Gastrocnemius medialis (tissue), 4 donors: ENCODE measurements around the gene PDZRN3.

ENCODE experiments used
- POLR2A ChIP-seq, 2 donors: fragments of 450-650 bp; IDR thresholded peaks; one replicate each; pipeline ENCODE4 v1.6.1; 2017; ENCODE audit warnings: antibody characterized with exemption in 2 of 2, mild to moderate bottlenecking in 2 of 2, moderate library complexity in 2 of 2
- TF ChIP-seq, protein P1 (sequence below), 5 experiments: fragments of 450-650 bp in 3 of 5; fragments of 200-600 bp in 2 of 5; sonication (generic) in 2 of 5; IDR thresholded peaks in 4 of 5; conservative IDR thresholded peaks in 1 of 5; 1 replicate in 4 of 5; 2 replicates in 1 of 5; pipeline ENCODE4 v1.5.1; 2016 to 2019; ENCODE audit warnings: antibody characterized with exemption in 5 of 5, mild to moderate bottlenecking in 3 of 5, moderate library complexity in 3 of 5

DNA sequence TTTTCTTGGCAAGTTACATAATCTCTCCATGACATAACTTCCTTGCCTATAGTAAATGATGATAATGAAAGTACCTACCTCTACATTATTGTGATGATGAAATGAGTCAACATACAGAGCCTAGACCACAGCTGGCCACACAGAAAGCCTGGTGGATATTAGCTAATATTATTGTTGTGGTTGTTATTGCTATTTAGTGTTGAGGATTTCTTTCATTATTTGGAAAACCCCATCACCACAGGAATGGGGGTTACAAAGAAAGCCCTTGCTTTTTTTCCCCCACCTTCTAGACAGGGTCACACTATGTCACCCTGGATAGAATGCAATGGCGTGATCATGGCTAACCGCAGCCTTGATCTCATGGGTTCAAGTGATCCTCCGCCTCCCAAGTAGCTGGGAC, 125.0 kb downstream of the PDZRN3 start:
- no peak for TF ChIP-seq POLR2A (IDR thresholded peaks at IDR 0.05)
- TF ChIP-seq, protein P1, sequence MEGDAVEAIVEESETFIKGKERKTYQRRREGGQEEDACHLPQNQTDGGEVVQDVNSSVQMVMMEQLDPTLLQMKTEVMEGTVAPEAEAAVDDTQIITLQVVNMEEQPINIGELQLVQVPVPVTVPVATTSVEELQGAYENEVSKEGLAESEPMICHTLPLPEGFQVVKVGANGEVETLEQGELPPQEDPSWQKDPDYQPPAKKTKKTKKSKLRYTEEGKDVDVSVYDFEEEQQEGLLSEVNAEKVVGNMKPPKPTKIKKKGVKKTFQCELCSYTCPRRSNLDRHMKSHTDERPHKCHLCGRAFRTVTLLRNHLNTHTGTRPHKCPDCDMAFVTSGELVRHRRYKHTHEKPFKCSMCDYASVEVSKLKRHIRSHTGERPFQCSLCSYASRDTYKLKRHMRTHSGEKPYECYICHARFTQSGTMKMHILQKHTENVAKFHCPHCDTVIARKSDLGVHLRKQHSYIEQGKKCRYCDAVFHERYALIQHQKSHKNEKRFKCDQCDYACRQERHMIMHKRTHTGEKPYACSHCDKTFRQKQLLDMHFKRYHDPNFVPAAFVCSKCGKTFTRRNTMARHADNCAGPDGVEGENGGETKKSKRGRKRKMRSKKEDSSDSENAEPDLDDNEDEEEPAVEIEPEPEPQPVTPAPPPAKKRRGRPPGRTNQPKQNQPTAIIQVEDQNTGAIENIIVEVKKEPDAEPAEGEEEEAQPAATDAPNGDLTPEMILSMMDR (IDR thresholded peaks at IDR 0.05 in 4 of 5, conservative IDR thresholded peaks at IDR 0.05 in 1 of 5), result no peak
